ENCODE measurements around the gene PTPRN2. TPM values are rescaled to one million over a fixed set of nuclear protein-coding genes. Genes with fewer than 3 reads are reported as not detected.

Gene PTPRN2
- total and polyA plus RNA-seq, 2 of the 13 experiments (the other 11 are each of a cell fraction or from before 2014, with no cell fraction given): 2.5 to 24.2 TPM

- TF ChIP-seq TRAFD1 (CRISPR knock-in tag; IDR thresholded peaks at IDR 0.05; ENCODE audit: borderline replicate concordance) (no peak), ZBTB33 (CRISPR knock-in tag; IDR thresholded peaks at IDR 0.05) (no peak), ZNF556 (CRISPR knock-in tag; IDR thresholded peaks at IDR 0.05; ENCODE audit: borderline replicate concordance) (no peak), NR2F6 (IDR thresholded peaks at IDR 0.05) (no peak), NR2F6 (CRISPR knock-in tag; IDR thresholded peaks at IDR 0.05) (no peak), PRMT3 (CRISPR knock-in tag; IDR thresholded peaks at IDR 0.05; ENCODE audit: borderline replicate concordance, low read depth) (no peak), CCAR2 (optimal IDR thresholded peaks at IDR 0.05; ENCODE audit: low read depth, low read length) (no peak), ETV6 (CRISPR knock-in tag; conservative IDR thresholded peaks at IDR 0.05) (no peak), YEATS4 (CRISPR knock-in tag; IDR thresholded peaks at IDR 0.05; ENCODE audit: borderline replicate concordance) (no peak)
These were observed 400.0 kb downstream of the PTPRN2 start (continued) for GRCh38 chr7:158187694-158187994.

GRCh38 chr7:158186864-158187693, 400.5 kb downstream of the PTPRN2 start:
- no peak overlapping the region for H3K9ac ChIP-seq (ENCODE audit: insufficient read depth, low read depth, low read length)
- H3K27ac ChIP-seq (ENCODE audit: extremely low read length, insufficient read depth, low read length): no peak overlapping the region
- ATAC-seq (no peak), DNase-seq (ENCODE audit: low spot score) (no peak), FAIRE-seq (no peak)
- H4K20me1 ChIP-seq (ENCODE audit: insufficient read depth, low read length): no peaks in the 10 kb centered on the region
- no peak for TF ChIP-seq RFX1 (IDR thresholded peaks at IDR 0.05)
- TF ChIP-seq CREB1 (IDR thresholded peaks at IDR 0.05): 0 out of 2 replicates have a peak, but pooled peaks have one; percentile 8
- TF ChIP-seq CREB1 (CRISPR knock-in tag; IDR thresholded peaks at IDR 0.05): no peak
- TF ChIP-seq ZNF710 (CRISPR knock-in tag; IDR thresholded peaks at IDR 0.05; ENCODE audit: borderline replicate concordance): no peak
- peak; percentile 33 for TF ChIP-seq ATF7 (IDR thresholded peaks at IDR 0.05)
- no peak for TF ChIP-seq ATF7 (CRISPR knock-in tag; IDR thresholded peaks at IDR 0.05)
- TF ChIP-seq ZNF33A (CRISPR knock-in tag; IDR thresholded peaks at IDR 0.05; ENCODE audit: borderline replicate concordance): no peak
- BruUV-seq (replicated peaks): no TSS peak
- in situ Hi-C loops (cut with HindIII; ENCODE audit: extremely low pct_ligation_motif_present, low pct_unique_long_range_greater_than_20kb): no loop called here
- intact Hi-C loops (cut with micrococcal nuclease; ENCODE audit: unreplicated experiment): no loop called here
- WGBS (ENCODE audit: low lambda C conversion rate): 78% methylated on average over 13 of the region's 13 CpGs
- no peaks in the 10 kb centered on the region for H3K79me2 ChIP-seq (ENCODE audit: insufficient read depth, low read length)
- H3K27me3 ChIP-seq (ENCODE audit: control insufficient read depth in 1 of 2, insufficient read depth in 2 of 2, low read length in 2 of 2): no peaks in the 10 kb centered on the region
- CTCF ChIA-PET (ENCODE audit: low intra/inter-chr PET ratio, low total read pairs): no interaction called here
- POLR2A ChIA-PET: no interaction called here
- H3K4me1 ChIP-seq (ENCODE audit: insufficient read depth, low read length): no peaks in the 10 kb centered on the region
- H2AFZ ChIP-seq (ENCODE audit: low read length): no peak overlapping the region
- no peaks in the 10 kb centered on the region; a peak in 1 of 5 replicates for H3K36me3 ChIP-seq (replicated peaks in 1 of 2; ENCODE audit: control insufficient read depth in 1 of 2, insufficient read depth in 2 of 2, low read length in 2 of 2)
- H3K4me2 ChIP-seq (ENCODE audit: low read depth, low read length): no peak overlapping the region
- H3K9me3 ChIP-seq (ENCODE audit: low read length): no peaks in the 10 kb centered on the region
- no peak overlapping the region for H3K4me3 ChIP-seq (replicated peaks in 1 of 3; ENCODE audit: insufficient read depth in 1 of 3, low read depth in 2 of 3, low read length in 3 of 3)
